HepG2 (cell line): Measurements from ENCODE around the gene PSKH1. TPM values are rescaled to one million over a fixed set of nuclear protein-coding genes. Genes with fewer than 3 reads are reported as not detected.

ENCODE experiments used
- AHDC1 ChIP-seq: sonication (generic); formaldehyde crosslinking; IDR thresholded peaks from 2 replicates; pipeline ENCODE4 v1.5.1; 2020; ENCODE audit warnings: mild to moderate bottlenecking, missing genetic modification reagents, borderline replicate concordance
- CREM ChIP-seq, 2 experiments: sonication (generic) in 1 of 2; formaldehyde crosslinking in 1 of 2; IDR thresholded peaks; 2 replicates each; pipeline versions ENCODE4 v1.4.0 to v1.6.1; 2016 to 2020; ENCODE audit warnings: antibody characterized with exemption in 1 of 2, mild to moderate bottlenecking in 1 of 2, missing genetic modification reagents in 1 of 2
- DZIP1 ChIP-seq: sonication (generic); formaldehyde crosslinking; IDR thresholded peaks from 2 replicates; pipeline ENCODE4 v1.5.0; 2020; ENCODE audit warnings: mild to moderate bottlenecking, missing genetic modification reagents
- HOXA5 ChIP-seq: sonication (generic); formaldehyde crosslinking; IDR thresholded peaks from 2 replicates; pipeline ENCODE4 v1.4.0; 2020; ENCODE audit warnings: missing genetic modification reagents
- NR2C2 ChIP-seq: sonication (generic); formaldehyde crosslinking; IDR thresholded peaks from 2 replicates; pipeline ENCODE4 v1.4.0; 2020; ENCODE audit warnings: missing genetic modification reagents, mild to moderate bottlenecking, moderate library complexity, borderline replicate concordance
- PAF1 ChIP-seq: IDR thresholded peaks from 2 replicates; pipeline ENCODE4 v1.6.1; 2016; ENCODE audit warnings: missing genetic modification reagents, missing compliant biosample characterization
- RNF2 ChIP-seq: fragments of 450-650 bp; conservative IDR thresholded peaks from 2 replicates; pipeline ENCODE4 v1.6.1; 2016; ENCODE audit warnings: low read depth
- SIN3A ChIP-seq: IDR thresholded peaks from 2 replicates; pipeline ENCODE4 v1.6.1; 2011; ENCODE audit warnings: low read depth, mild to moderate bottlenecking, control low read depth, low read length, borderline replicate concordance
- SMC3 ChIP-seq: IDR thresholded peaks from 2 replicates; pipeline ENCODE4 v1.6.1; 2011; ENCODE audit warnings: low read length, improper control_type of control experiment
- SP5 ChIP-seq: IDR thresholded peaks from 2 replicates; pipeline ENCODE4 v1.6.1; 2016; ENCODE audit warnings: low read depth, borderline replicate concordance
- SPEN ChIP-seq: sonication (generic); formaldehyde crosslinking; IDR thresholded peaks from 2 replicates; pipeline ENCODE4 v1.5.1; 2020; ENCODE audit warnings: low read depth, mild to moderate bottlenecking, missing genetic modification reagents
- TBX2 ChIP-seq: sonication (generic); formaldehyde crosslinking; IDR thresholded peaks from 2 replicates; pipeline ENCODE4 v1.5.0; 2020; ENCODE audit warnings: missing genetic modification reagents, mild to moderate bottlenecking, borderline replicate concordance
- ZBTB38 ChIP-seq: sonication (generic); formaldehyde crosslinking; IDR thresholded peaks from 2 replicates; pipeline ENCODE4 v1.5.1; 2020; ENCODE audit warnings: mild to moderate bottlenecking, missing genetic modification reagents
- ZFP41 ChIP-seq: sonication (generic); formaldehyde crosslinking; IDR thresholded peaks from 2 replicates; pipeline ENCODE4 v1.4.0; 2020; ENCODE audit warnings: mild to moderate bottlenecking, missing genetic modification reagents, borderline replicate concordance
- ZMYM2 ChIP-seq: sonication (generic); formaldehyde crosslinking; IDR thresholded peaks from 2 replicates; pipeline ENCODE4 v1.8.0; 2022; ENCODE audit warnings: mild to moderate bottlenecking, missing genetic modification reagents
- ZNF121 ChIP-seq: sonication (generic); formaldehyde crosslinking; IDR thresholded peaks from 2 replicates; pipeline ENCODE4 v1.5.0; 2020; ENCODE audit warnings: mild to moderate bottlenecking, missing genetic modification reagents
- ZNF207 ChIP-seq: fragments of 450-650 bp; IDR thresholded peaks from 2 replicates; pipeline ENCODE4 v1.6.1; 2016; ENCODE audit warnings: antibody characterized with exemption, borderline replicate concordance
- ZNF562 ChIP-seq: sonication (generic); formaldehyde crosslinking; IDR thresholded peaks from 2 replicates; pipeline ENCODE4 v1.8.0; 2022; ENCODE audit warnings: missing genetic modification reagents, borderline replicate concordance
- ZNF574 ChIP-seq: sonication (generic); formaldehyde crosslinking; IDR thresholded peaks from 2 replicates; pipeline ENCODE4 v1.4.0; 2020; ENCODE audit warnings: missing genetic modification reagents
- polyA plus RNA-seq, 8 experiments: library from polyadenylated mRNA; depleted of rRNA in 3 of 8; stranded (reverse) in 7 of 8; unstranded in 1 of 8; fragments of >200 nt; fragmentation: Illumina TruSeq in 4 of 8; extraction: Trizol in 4 of 8; gene quantifications; 2 replicates each; pipeline versions ENCODE4 v1.2.1 to v1.2.3, GENCODE V29; 2011 to 2016; ENCODE audit warnings: low read depth in 4 of 8, missing spikeins in 1 of 8, mixed read lengths in 1 of 8; ENCODE audit not compliant: insufficient read depth in 1 of 8
- total RNA-seq, 5 experiments: library from RNA; depleted of rRNA; stranded (reverse); fragments of >200 nt; fragmentation: Illumina TruSeq; extraction: Trizol; gene quantifications; 2 replicates each; pipeline ENCODE4 v1.2.3, GENCODE V29; 2016; ENCODE audit warnings: low read depth in 1 of 5

The PSKH1 gene
- total and polyA plus RNA-seq, 2 of the 13 experiments (the other 11 are each of a cell fraction or from before 2014, with no cell fraction given) = 8.4 to 19.1 TPM

GRCh38 chr16:67942200-67942509 lies 49.1 kb downstream of the PSKH1 start (continued):
- TF ChIP-seq DZIP1 (CRISPR knock-in tag) (no peak), SIN3A (no peak), ZFP41 (CRISPR knock-in tag) (no peak), HOXA5 (CRISPR knock-in tag) (no peak), ZMYM2 (CRISPR knock-in tag) (no peak), RNF2 (no peak), AHDC1 (no peak), SMC3 (peak; percentile 21; the same call in 1 of the 2 replicates), ZNF207 (no peak), SPEN (CRISPR knock-in tag) (no peak), ZNF121 (CRISPR knock-in tag) (no peak), TBX2 (CRISPR knock-in tag) (no peak), PAF1 (CRISPR knock-in tag) (no peak), ZBTB38 (CRISPR knock-in tag) (peak; percentile 92; the same call in 1 of the 2 replicates), CREM (IDR thresholded peaks at IDR 0.05) (no peak), CREM (CRISPR knock-in tag; IDR thresholded peaks at IDR 0.05) (no peak), NR2C2 (no peak), SP5 (CRISPR knock-in tag) (no peak), ZNF562 (CRISPR knock-in tag) (no peak), ZNF574 (CRISPR knock-in tag) (peak; percentile 35)
